ENCODE data around the gene ARFRP1. TPM values are rescaled to one million over a fixed set of nuclear protein-coding genes. Genes with fewer than 3 reads are reported as not detected.

The ARFRP1 gene
- total and polyA plus RNA-seq, 2 of the 13 experiments (the other 11 are each of a cell fraction or from before 2014, with no cell fraction given): 32.0 to 51.1 TPM

- no peak for TF ChIP-seq ZNF414 (CRISPR knock-in tag; IDR thresholded peaks at IDR 0.05)
- 0 out of 2 replicates have a peak, but pooled peaks have one; percentile 19 for TF ChIP-seq GATAD1 (CRISPR knock-in tag; IDR thresholded peaks at IDR 0.05)
- TF ChIP-seq AFF4 (CRISPR knock-in tag; IDR thresholded peaks at IDR 0.05): no peak
- TF ChIP-seq HDAC6 (IDR thresholded peaks at IDR 0.05; ENCODE audit: low read depth, low read length): no peak
- TF ChIP-seq ARHGAP35 (CRISPR knock-in tag; IDR thresholded peaks at IDR 0.05; ENCODE audit: borderline replicate concordance): peak; percentile 64; the same call in 1 of the 2 replicates
- TF ChIP-seq ZNF260 (CRISPR knock-in tag; IDR thresholded peaks at IDR 0.05; ENCODE audit: borderline replicate concordance, low read depth): no peak; the same call in 1 of the 2 replicates
- no peak for TF ChIP-seq FOXK2 (IDR thresholded peaks at IDR 0.05)
- no peak for TF ChIP-seq ZFP62 (CRISPR knock-in tag; IDR thresholded peaks at IDR 0.05)
- TF ChIP-seq ZNF841 (CRISPR knock-in tag; IDR thresholded peaks at IDR 0.05; ENCODE audit: borderline replicate concordance): no peak; the same call in 1 of the 2 replicates
- TF ChIP-seq TEAD2 (CRISPR knock-in tag; IDR thresholded peaks at IDR 0.05): no peak
- TF ChIP-seq ZNF142 (CRISPR knock-in tag; IDR thresholded peaks at IDR 0.05): no peak
- TF ChIP-seq RORA (CRISPR knock-in tag; IDR thresholded peaks at IDR 0.05): no peak
- TF ChIP-seq ZNF281 (CRISPR knock-in tag; IDR thresholded peaks at IDR 0.05; ENCODE audit: borderline replicate concordance): no peak
- TF ChIP-seq SOX5 (CRISPR knock-in tag; IDR thresholded peaks at IDR 0.05; ENCODE audit: borderline replicate concordance): no peak
- TF ChIP-seq RFX3 (CRISPR knock-in tag; IDR thresholded peaks at IDR 0.05): no peak
- no peak for TF ChIP-seq ONECUT2 (CRISPR knock-in tag; IDR thresholded peaks at IDR 0.05)
Measured at GRCh38 chr20:63736893-63737694, 29.3 kb upstream of the ARFRP1 start (continued).
